ENCODE measurements around the gene FGF13. TPM values are rescaled to one million over a fixed set of nuclear protein-coding genes. Genes with fewer than 3 reads are reported as not detected.
A peak's percentile ranks its signal among the peaks of the same experiment; 100 is the strongest.

Gene FGF13
- total RNA-seq (not detected), polyA plus RNA-seq (not detected), total RNA-seq (not detected)

DNA sequence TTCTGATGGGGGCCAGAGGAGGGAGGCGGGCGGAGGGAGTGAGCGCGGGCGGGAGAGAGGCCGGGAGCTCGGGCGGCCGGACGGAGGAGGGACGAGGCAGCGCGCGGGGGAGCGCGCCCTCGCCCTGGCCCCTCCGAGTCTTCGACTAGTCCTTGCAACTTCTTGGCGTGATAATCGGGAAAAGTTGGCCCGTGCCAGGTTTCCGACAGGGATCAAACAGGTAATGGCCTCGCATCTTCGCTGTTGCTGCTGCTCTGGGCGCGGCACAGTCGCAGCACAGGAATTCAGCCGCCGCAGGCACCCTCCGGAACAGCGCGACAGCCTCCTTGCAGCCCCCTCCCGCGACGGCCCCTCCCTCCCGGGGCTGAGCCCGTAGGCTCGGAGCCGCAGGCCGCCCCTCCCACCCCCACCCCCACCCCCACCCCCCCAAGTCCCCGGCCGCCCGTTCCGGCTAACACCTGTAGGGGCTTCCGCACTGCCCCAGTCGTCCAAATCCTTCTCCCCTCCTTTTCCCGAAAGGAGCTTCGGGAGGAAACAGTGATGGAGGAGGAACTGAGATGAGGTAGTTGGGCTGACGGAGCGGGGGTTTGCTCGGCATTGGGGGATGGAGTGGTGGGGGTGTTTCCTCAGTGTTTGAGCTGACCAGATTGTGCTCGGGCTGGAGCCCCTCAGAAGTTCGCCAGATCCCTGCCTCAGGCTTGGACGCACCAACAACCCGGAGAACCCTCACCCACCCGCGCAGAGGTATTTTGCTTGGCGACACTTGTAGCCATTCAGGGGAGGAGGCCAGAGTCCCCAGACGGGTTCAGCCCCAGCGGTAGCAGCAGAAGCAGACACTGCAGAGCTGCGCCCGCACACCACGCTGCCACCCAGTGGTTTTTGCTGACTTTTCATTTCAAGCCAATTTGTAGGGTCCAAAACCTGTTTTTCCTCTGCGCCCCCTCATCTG, at the start of gene FGF13:
TSS of gene FGF13 (minus strand) at position 319 of the 949 bp plus-strand sequence. CDS start 714 bp downstream, outside the sequence.
- H3K27me3 Mint-ChIP-seq = peaks cover 24 to 44% (median 28%) of the 10 kb centered on the region in 5 donors
- CTCF ChIA-PET = no interaction called here
- H3K36me3 Mint-ChIP-seq = peaks cover 0 to 3% (median 0%) of the 10 kb centered on the region in 5 donors
- H3K4me3 Mint-ChIP-seq = peak within 1 kb of the TSS in 5 of 10 donors; percentile 35 to 54 (median 41)
- peak within 1 kb of the TSS in 1 of 9 donors; percentile 62 for H3K27ac Mint-ChIP-seq
- H3K27ac ChIP-seq (ENCODE audit: low read depth, low read length) = no peak within 1 kb of the TSS
- POLR2A ChIA-PET = no interaction called here
- H3K9me3 ChIP-seq (ENCODE audit: control insufficient read depth in 2 of 3, low read length in 3 of 3) = no peaks in the 10 kb centered on the region
- no peak within 1 kb of the TSS for H3K4me3 ChIP-seq (ENCODE audit: low read length)
- ATAC-seq (no peak), DNase-seq (no peak)
- no peaks in the 10 kb centered on the region for H3K4me1 ChIP-seq (ENCODE audit: control insufficient read depth in 2 of 2, insufficient read depth in 2 of 2, low read length in 2 of 2)
- intact Hi-C loops (cut with micrococcal nuclease) = no loop called here
- no peaks in the 10 kb centered on the region for H3K27me3 ChIP-seq (ENCODE audit: control insufficient read depth in 2 of 2, insufficient read depth in 2 of 2, low read length in 2 of 2)
- no peaks in the 10 kb centered on the region for H3K4me1 Mint-ChIP-seq
- H3K9me3 Mint-ChIP-seq = peaks cover 0 to 2% (median 0%) of the 10 kb centered on the region in 11 donors
- no peaks in the 10 kb centered on the region for H3K36me3 ChIP-seq (ENCODE audit: control insufficient read depth in 2 of 3, insufficient read depth in 3 of 3, low read length in 3 of 3)

DNA sequence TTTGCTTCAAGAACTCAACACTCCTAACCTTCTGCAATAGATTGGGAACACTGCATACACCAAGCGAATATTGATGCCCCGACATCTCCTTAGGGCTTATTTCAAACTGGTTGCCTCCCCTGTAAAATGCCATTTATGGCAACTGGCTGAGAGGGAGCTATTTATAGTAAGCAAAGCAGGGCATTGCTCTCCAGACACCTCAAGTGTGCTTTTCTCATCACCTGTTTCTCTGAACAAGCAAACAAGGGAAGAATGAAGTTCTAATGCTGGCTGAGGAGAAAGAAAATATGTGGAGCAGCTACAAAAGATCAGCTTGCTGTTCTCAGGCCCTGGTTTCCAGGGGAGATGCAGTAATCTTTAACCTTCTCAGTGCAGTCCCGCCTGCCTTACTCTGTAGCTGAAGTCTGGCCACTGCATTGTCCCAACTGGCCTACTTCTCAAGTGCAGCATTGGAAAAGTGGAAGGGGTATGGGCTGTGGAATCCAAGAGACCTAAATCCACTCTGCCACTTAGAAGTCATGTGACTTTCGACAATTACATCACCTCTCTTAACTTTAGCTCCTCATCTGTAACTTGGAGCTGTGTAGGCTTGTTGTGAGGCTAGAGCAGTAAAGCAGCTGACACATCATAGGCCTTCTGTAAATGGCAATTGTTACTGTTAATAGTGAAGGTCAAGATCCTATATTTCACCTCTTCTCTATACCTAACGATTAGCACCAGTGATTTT, 47.9 kb upstream of the FGF13 start:
- ChIA-PET POLR2A (no interaction called here), CTCF (no interaction called here)
- DNase-seq = no peak
- Histone ChIP-seq H3K4me3 (ENCODE audit: low read length) (no peak overlapping the region), H3K27ac (ENCODE audit: low read depth, low read length) (no peak overlapping the region), H3K4me1 (ENCODE audit: control insufficient read depth in 2 of 2, insufficient read depth in 2 of 2, low read length in 2 of 2) (no peaks in the 10 kb centered on the region), H3K36me3 (ENCODE audit: control insufficient read depth in 2 of 3, insufficient read depth in 3 of 3, low read length in 3 of 3) (no peaks in the 10 kb centered on the region), H3K27me3 (ENCODE audit: control insufficient read depth in 2 of 2, insufficient read depth in 2 of 2, low read length in 2 of 2) (no peaks in the 10 kb centered on the region), H3K9me3 (ENCODE audit: control insufficient read depth in 2 of 3, low read length in 3 of 3) (no peaks in the 10 kb centered on the region)
- ATAC-seq = no peak
- H3K4me3 Mint-ChIP-seq = no peak overlapping the region
- no peaks in the 10 kb centered on the region for H3K4me1 Mint-ChIP-seq
- H3K9me3 Mint-ChIP-seq = no peaks in the 10 kb centered on the region
- H3K27ac Mint-ChIP-seq = no peak overlapping the region
- intact Hi-C loops (cut with micrococcal nuclease) = no loop called here
- no peaks in the 10 kb centered on the region for H3K36me3 Mint-ChIP-seq
- peaks cover 0 to 6% (median 0%) of the 10 kb centered on the region in 5 donors for H3K27me3 Mint-ChIP-seq

DNA sequence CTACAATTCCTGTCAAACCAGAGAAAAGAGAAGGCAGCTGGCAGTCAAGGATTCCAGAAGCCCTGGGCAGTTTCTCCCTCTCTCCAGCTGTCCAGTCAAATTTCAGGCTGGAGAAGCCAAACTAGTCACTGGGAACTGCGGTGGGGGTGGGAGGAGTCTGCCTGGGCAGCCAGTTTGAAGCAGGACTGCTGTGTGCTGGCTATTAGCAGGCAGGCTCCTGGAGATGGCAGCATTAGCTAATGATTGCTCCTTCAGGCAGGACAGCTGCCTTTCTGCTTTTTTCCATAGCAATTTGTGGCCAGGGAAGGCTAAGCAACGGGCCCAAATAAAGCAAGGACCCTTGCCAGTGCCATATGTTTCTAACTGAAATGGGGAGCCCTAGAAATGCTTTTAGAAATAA, 44.7 kb upstream of the FGF13 start:
- intact Hi-C loops (cut with micrococcal nuclease) = no loop called here
- Mint-ChIP-seq H3K9me3 (no peaks in the 10 kb centered on the region), H3K4me1 (no peaks in the 10 kb centered on the region), H3K4me3 (no peak overlapping the region), H3K27ac (no peak overlapping the region), H3K27me3 (peaks cover 0 to 5% (median 0%) of the 10 kb centered on the region in 5 donors), H3K36me3 (no peaks in the 10 kb centered on the region)
- ChIA-PET CTCF (no interaction called here), POLR2A (no interaction called here)
- DNase-seq (no peak), ATAC-seq (no peak)
- no peak overlapping the region for H3K4me3 ChIP-seq (ENCODE audit: low read length)
- H3K27me3 ChIP-seq (ENCODE audit: control insufficient read depth in 2 of 2, insufficient read depth in 2 of 2, low read length in 2 of 2) = no peaks in the 10 kb centered on the region
- no peaks in the 10 kb centered on the region for H3K36me3 ChIP-seq (ENCODE audit: control insufficient read depth in 2 of 3, insufficient read depth in 3 of 3, low read length in 3 of 3)
- no peaks in the 10 kb centered on the region for H3K4me1 ChIP-seq (ENCODE audit: control insufficient read depth in 2 of 2, insufficient read depth in 2 of 2, low read length in 2 of 2)
- no peaks in the 10 kb centered on the region for H3K9me3 ChIP-seq (ENCODE audit: control insufficient read depth in 2 of 3, low read length in 3 of 3)
- H3K27ac ChIP-seq (ENCODE audit: low read depth, low read length) = no peak overlapping the region

DNA sequence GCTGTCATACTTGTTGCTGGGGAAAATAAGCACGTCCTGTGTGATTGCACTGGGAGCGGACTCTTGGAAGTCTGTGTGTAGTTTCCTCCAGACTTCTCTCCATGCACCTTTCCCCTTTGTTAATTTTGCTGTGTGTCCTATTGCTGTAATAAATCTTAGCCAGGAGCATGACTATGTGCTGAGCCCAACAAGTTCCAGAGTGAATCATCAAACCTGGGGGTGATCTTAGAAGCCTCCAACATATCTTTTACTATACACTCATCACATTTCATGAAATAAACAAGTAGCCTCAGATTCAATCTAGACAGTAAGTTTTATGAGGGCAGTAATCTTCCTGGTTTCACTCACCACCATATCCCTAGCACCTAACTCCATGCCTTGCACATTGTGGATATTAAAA, 43.3 kb upstream of the FGF13 start:
- Mint-ChIP-seq H3K36me3 (no peaks in the 10 kb centered on the region), H3K27me3 (no peaks in the 10 kb centered on the region), H3K4me3 (no peak overlapping the region), H3K9me3 (no peaks in the 10 kb centered on the region), H3K4me1 (no peaks in the 10 kb centered on the region), H3K27ac (no peak overlapping the region)
- ChIA-PET POLR2A (no interaction called here), CTCF (no interaction called here)
- no peaks in the 10 kb centered on the region for H3K4me1 ChIP-seq (ENCODE audit: control insufficient read depth in 2 of 2, insufficient read depth in 2 of 2, low read length in 2 of 2)
- intact Hi-C loops (cut with micrococcal nuclease) = no loop called here
- no peaks in the 10 kb centered on the region for H3K27me3 ChIP-seq (ENCODE audit: control insufficient read depth in 2 of 2, insufficient read depth in 2 of 2, low read length in 2 of 2)
- no peaks in the 10 kb centered on the region for H3K9me3 ChIP-seq (ENCODE audit: control insufficient read depth in 2 of 3, low read length in 3 of 3)
- no peak overlapping the region for H3K27ac ChIP-seq (ENCODE audit: low read depth, low read length)
- H3K36me3 ChIP-seq (ENCODE audit: control insufficient read depth in 2 of 3, insufficient read depth in 3 of 3, low read length in 3 of 3) = no peaks in the 10 kb centered on the region
- DNase-seq = no peak
- no peak overlapping the region for H3K4me3 ChIP-seq (ENCODE audit: low read length)
- no peak for ATAC-seq

DNA sequence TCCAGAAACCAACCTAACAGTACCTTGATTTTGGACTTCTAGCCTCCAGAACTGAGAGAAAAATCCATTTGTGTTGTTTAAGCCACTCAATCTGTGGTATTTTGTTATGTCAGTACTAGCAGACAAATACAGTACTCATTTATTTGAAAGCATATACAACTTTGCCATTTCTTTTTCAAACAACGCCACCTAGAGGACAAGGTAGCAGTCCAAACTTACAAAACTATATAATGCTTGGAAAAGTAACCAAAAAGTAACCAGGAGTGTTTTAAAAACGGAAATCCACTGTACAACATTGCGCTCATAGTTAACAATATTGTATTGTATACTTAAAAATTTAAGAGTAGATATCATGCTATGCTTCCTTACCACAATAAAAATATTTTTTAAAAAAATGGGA, 37.0 kb upstream of the FGF13 start:
- Histone ChIP-seq H3K4me1 (ENCODE audit: control insufficient read depth in 2 of 2, insufficient read depth in 2 of 2, low read length in 2 of 2) (no peaks in the 10 kb centered on the region), H3K9me3 (ENCODE audit: control insufficient read depth in 2 of 3, low read length in 3 of 3) (no peaks in the 10 kb centered on the region), H3K36me3 (ENCODE audit: control insufficient read depth in 2 of 3, insufficient read depth in 3 of 3, low read length in 3 of 3) (no peaks in the 10 kb centered on the region), H3K27me3 (ENCODE audit: control insufficient read depth in 2 of 2, insufficient read depth in 2 of 2, low read length in 2 of 2) (no peaks in the 10 kb centered on the region), H3K4me3 (ENCODE audit: low read length) (no peak overlapping the region), H3K27ac (ENCODE audit: low read depth, low read length) (no peak overlapping the region)
- Mint-ChIP-seq H3K9me3 (no peaks in the 10 kb centered on the region), H3K4me1 (peaks cover 0 to 3% (median 0%) of the 10 kb centered on the region in 7 donors), H3K4me3 (no peak overlapping the region), H3K36me3 (no peaks in the 10 kb centered on the region), H3K27me3 (peaks cover 0 to 5% (median 0%) of the 10 kb centered on the region in 5 donors), H3K27ac (no peak overlapping the region)
- CTCF ChIA-PET = no interaction called here
- DNase-seq (peak in 1 of 9 donors; percentile 4), ATAC-seq (no peak)
- POLR2A ChIA-PET = no interaction called here
- intact Hi-C loops (cut with micrococcal nuclease) = loop anchor here in 1 of 2 donors (5.0 to 10.0 kb wide), 2 partner anchors 454 to 556 kb away; no protein-coding TSS in a partner anchor

DNA sequence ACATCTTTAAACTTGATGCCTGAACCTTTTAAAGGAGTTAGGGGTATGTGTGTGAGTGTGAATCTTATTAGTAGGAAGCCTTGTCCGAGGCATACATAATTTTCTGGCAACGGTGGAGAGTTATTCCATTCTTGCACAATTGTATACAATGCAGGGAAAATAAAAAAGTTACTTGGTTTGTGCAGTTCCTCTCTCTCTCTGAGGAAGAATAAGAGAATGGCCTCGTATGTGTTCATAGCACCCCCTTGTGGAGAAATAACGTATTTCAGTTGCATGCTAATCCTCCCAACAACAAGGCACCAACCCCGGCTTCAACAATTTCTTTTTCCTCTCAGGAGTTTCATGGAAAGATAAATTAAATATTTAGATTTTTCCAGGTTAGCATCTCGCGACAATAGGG, 33.7 kb upstream of the FGF13 start:
- Histone ChIP-seq H3K27me3 (ENCODE audit: control insufficient read depth in 2 of 2, insufficient read depth in 2 of 2, low read length in 2 of 2) (no peaks in the 10 kb centered on the region), H3K4me1 (ENCODE audit: control insufficient read depth in 2 of 2, insufficient read depth in 2 of 2, low read length in 2 of 2) (no peaks in the 10 kb centered on the region), H3K9me3 (ENCODE audit: control insufficient read depth in 2 of 3, low read length in 3 of 3) (no peaks in the 10 kb centered on the region), H3K4me3 (ENCODE audit: low read length) (no peak overlapping the region), H3K36me3 (ENCODE audit: control insufficient read depth in 2 of 3, insufficient read depth in 3 of 3, low read length in 3 of 3) (no peaks in the 10 kb centered on the region), H3K27ac (ENCODE audit: low read depth, low read length) (no peak overlapping the region)
- DNase-seq = peak in 5 of 9 donors; percentile 9 to 44 (median 41)
- Mint-ChIP-seq H3K36me3 (no peaks in the 10 kb centered on the region), H3K27ac (no peak overlapping the region), H3K4me1 (peaks cover 0 to 3% (median 0%) of the 10 kb centered on the region in 7 donors), H3K27me3 (peaks cover 0 to 5% (median 0%) of the 10 kb centered on the region in 5 donors), H3K9me3 (no peaks in the 10 kb centered on the region), H3K4me3 (no peak overlapping the region)
- POLR2A ChIA-PET = no interaction called here
- intact Hi-C loops (cut with micrococcal nuclease) = loop anchor here in 1 of 2 donors (2.0 to 10.0 kb wide), 3 partner anchors 450 to 616 kb away; no protein-coding TSS in a partner anchor
- ATAC-seq = peak; percentile 40
- CTCF ChIA-PET = no interaction called here

Measured in naive thymus-derived CD4-positive, alpha-beta T cell (primary cell).